ENCODE results near the gene CRYAA. TPM values are rescaled to one million over a fixed set of nuclear protein-coding genes. Genes with fewer than 3 reads are reported as not detected.

The CRYAA gene
- total RNA-seq, 4 donors from 2014 or later: not detected

DNA sequence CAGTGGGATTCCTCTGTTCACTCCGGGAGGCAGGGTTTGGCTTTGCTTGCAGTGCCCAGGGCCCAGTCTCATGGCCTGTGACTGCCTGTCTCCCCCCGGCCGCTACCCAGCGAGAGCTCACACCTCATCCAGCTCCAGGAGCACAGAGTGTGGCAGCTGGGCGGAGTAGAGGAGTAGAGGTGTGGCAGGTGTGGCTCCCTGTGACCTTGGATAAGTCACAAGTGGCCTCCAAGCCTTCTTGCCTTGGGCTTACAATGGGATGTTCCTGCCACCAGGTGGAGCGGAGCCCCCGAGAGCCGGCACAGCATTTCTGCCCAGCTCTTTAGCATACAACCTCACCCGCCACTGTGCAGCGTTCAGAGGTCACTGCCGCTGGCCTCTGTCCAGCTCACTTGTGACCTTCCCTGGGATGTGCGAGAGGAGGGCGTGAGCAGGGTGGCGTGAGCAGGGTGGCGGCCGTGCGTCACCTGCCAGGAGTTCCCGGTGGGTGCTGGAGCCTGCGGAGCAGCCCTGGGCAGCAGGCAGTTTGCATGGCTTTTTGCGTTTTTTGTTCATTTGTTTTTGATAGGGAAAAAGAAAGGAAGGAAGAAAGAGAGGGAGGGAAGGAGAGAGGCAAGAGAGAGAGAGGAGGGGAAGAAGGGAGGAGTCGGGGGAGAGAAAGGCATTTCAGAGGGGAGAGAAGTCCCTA is 42.4 kb downstream of the CRYAA start:
- H3K4me1 ChIP-seq: no peaks in the 10 kb centered on the region
- no peak for TF ChIP-seq EP300 (IDR thresholded peaks at IDR 0.05)
- TF ChIP-seq, protein P1, sequence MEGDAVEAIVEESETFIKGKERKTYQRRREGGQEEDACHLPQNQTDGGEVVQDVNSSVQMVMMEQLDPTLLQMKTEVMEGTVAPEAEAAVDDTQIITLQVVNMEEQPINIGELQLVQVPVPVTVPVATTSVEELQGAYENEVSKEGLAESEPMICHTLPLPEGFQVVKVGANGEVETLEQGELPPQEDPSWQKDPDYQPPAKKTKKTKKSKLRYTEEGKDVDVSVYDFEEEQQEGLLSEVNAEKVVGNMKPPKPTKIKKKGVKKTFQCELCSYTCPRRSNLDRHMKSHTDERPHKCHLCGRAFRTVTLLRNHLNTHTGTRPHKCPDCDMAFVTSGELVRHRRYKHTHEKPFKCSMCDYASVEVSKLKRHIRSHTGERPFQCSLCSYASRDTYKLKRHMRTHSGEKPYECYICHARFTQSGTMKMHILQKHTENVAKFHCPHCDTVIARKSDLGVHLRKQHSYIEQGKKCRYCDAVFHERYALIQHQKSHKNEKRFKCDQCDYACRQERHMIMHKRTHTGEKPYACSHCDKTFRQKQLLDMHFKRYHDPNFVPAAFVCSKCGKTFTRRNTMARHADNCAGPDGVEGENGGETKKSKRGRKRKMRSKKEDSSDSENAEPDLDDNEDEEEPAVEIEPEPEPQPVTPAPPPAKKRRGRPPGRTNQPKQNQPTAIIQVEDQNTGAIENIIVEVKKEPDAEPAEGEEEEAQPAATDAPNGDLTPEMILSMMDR (IDR thresholded peaks at IDR 0.05): peak in 1 of 2 donors; percentile 15

DNA sequence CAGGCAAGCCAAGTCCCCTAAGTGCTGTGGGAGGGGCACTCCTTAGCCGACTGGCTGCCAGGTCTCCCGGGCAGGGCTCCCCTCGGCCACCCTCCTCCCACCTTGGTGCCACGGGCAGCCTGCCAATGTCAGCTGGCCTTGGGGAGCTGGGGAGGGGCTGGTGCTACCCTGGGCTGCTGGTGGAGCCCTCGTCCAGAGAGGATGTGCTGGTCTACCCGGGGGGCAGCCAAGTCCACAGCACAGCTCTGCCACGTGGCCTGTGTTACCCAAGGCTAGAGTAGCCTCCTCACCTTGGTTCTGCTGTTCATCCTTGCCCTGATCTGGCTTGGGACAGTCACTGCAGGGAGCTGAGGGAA is 42.9 kb downstream of the CRYAA start:
- no peaks in the 10 kb centered on the region for H3K9me3 ChIP-seq
- no peak for TF ChIP-seq POLR2AphosphoS5 (IDR thresholded peaks at IDR 0.05)
- no peak for TF ChIP-seq POLR2A (IDR thresholded peaks at IDR 0.05)
- TF ChIP-seq, protein P1 (IDR thresholded peaks at IDR 0.05): no peak
- no peak for TF ChIP-seq EP300 (IDR thresholded peaks at IDR 0.05)
- H3K27ac ChIP-seq: no peak overlapping the region
- H3K4me1 ChIP-seq: no peaks in the 10 kb centered on the region
- H3K36me3 ChIP-seq: no peaks in the 10 kb centered on the region
- 47% methylated on average over 7 of the region's 7 CpGs for WGBS
- H3K4me3 ChIP-seq: no peak overlapping the region
- DNase-seq (ENCODE audit: low spot score in 2 of 2): peak; percentile 55 to 71
- peaks cover 12% of the 10 kb centered on the region for H3K27me3 ChIP-seq

More for the DNA sequence above, 42.4 kb downstream of the CRYAA start:
- Histone ChIP-seq H3K9me3 (no peaks in the 10 kb centered on the region), H3K4me3 (no peak overlapping the region), H3K27me3 (peaks cover 14% of the 10 kb centered on the region), H3K36me3 (no peaks in the 10 kb centered on the region), H3K27ac (no peak overlapping the region)
- WGBS: 58% methylated on average over 21 of the region's 21 CpGs
- peak; percentile 61 to 77 for DNase-seq (ENCODE audit: low spot score in 2 of 2)

Other genes starting within 250 kb of the CRYAA start
- not detected for gene ERVH48-1, start 243.4 kb upstream of the CRYAA start, total RNA-seq
- gene PKNOX1, start 194.4 kb upstream of the CRYAA start, total RNA-seq: 10 to 100 TPM in 3 of 4 donors, 1 to 10 TPM in 1; 8.8 to 17.6 (median 11.6) TPM
- 1 to 10 TPM; 3.3 to 7.1 (median 6.1) TPM for gene CBS, start 93.2 kb upstream of the CRYAA start, total RNA-seq
- 10 to 100 TPM; 38.8 to 77.3 (median 51.7) TPM for gene U2AF1, start 61.4 kb upstream of the CRYAA start, total RNA-seq

Data from suprapubic skin (tissue), 4 donors.